IPS-NIHi7 (cell line): ENCODE results near the gene VPS36.
"Not testable (repeated sequence)": the region's sequence is repeated elsewhere in the genome, so short reads cannot be mapped to it uniquely, and the experiment has no call there.

ENCODE experiments used
- DNase-seq: peaks from one replicate; pipeline ENCODE4 v3.0.0; 2012; ENCODE audit warnings: mixed read lengths; ENCODE audit errors: extremely low spot score

VPS36 gene

GRCh38 chr13:52377898-52378297 is 72.5 kb downstream of the VPS36 start:
- DNase-seq, result no peak

- no peak for DNase-seq
Observed at GRCh38 chr13:52374873-52375411, 75.5 kb downstream of the VPS36 start.

GRCh38 chr13:52374389-52374788 is 76.0 kb downstream of the VPS36 start:
- DNase-seq, result no peak

- not testable (repeated sequence) for DNase-seq
Observed at GRCh38 chr13:52373277-52373676, 77.2 kb downstream of the VPS36 start.

GRCh38 chr13:52371736-52372247 is 78.6 kb downstream of the VPS36 start:
- peak; percentile 20 for DNase-seq

- DNase-seq, result no peak
Observed at GRCh38 chr13:52366291-52366690, 84.1 kb downstream of the VPS36 start.
